Suprapubic skin (tissue), 4 donors: ENCODE results near the gene HIPK3. TPM values are rescaled to one million over a fixed set of nuclear protein-coding genes. Genes with fewer than 3 reads are reported as not detected.

Experiments used
- DNase-seq, 2 donors: peaks; one replicate each; pipeline ENCODE4 v3.0.0-alpha.2; 2019; ENCODE audit warnings: low spot score in 2 of 2
- H3K27ac ChIP-seq: fragments of 200-600 bp; sonication (generic); one replicate; pipeline ENCODE4 v1.5.1; 2019
- H3K27me3 ChIP-seq: fragments of 200-600 bp; sonication (generic); one replicate; pipeline ENCODE4 v1.5.1; 2019
- H3K36me3 ChIP-seq: fragments of 200-600 bp; sonication (generic); one replicate; pipeline ENCODE4 v1.5.1; 2019
- H3K4me1 ChIP-seq: fragments of 200-600 bp; sonication (generic); one replicate; pipeline ENCODE4 v1.5.1; 2019
- H3K4me3 ChIP-seq: fragments of 200-600 bp; sonication (generic); one replicate; pipeline ENCODE4 v1.5.1; 2019; ENCODE audit warnings: mild to moderate bottlenecking
- H3K9me3 ChIP-seq: fragments of 200-600 bp; sonication (generic); one replicate; pipeline ENCODE4 v1.5.1; 2019
- EP300 ChIP-seq: sonication (generic); formaldehyde crosslinking; IDR thresholded peaks from one replicate; pipeline ENCODE4 v1.6.1; 2017; ENCODE audit warnings: antibody characterized with exemption
- POLR2A ChIP-seq, 2 donors: fragments of 450-650 bp; IDR thresholded peaks; one replicate each; pipeline ENCODE4 v1.6.1; 2017; ENCODE audit warnings: antibody characterized with exemption in 2 of 2, mild to moderate bottlenecking in 2 of 2, moderate library complexity in 2 of 2
- POLR2AphosphoS5 ChIP-seq, 3 donors: sonication (generic); formaldehyde crosslinking; IDR thresholded peaks; one replicate each; pipeline ENCODE4 v1.6.1; 2017; ENCODE audit warnings: antibody characterized with exemption in 3 of 3
- WGBS: methylation state at CpG from one replicate; pipeline ENCODE4 v1.1.5; 2018; 5-methylcytosine and 5-hydroxymethylcytosine counted together
- total RNA-seq, 4 donors: library from RNA; depleted of rRNA; stranded (reverse); fragments of >200 nt; gene quantifications; one replicate each; pipeline ENCODE4 v1.1.0, GENCODE V29; 2016
- TF ChIP-seq, protein P1 (sequence below), 2 donors: fragments of 200-600 bp in 1 of 2; fragments of 450-650 bp in 1 of 2; sonication (generic) in 1 of 2; IDR thresholded peaks; one replicate each; pipeline ENCODE4 v1.5.1; 2016 to 2019; ENCODE audit warnings: antibody characterized with exemption in 2 of 2, mild to moderate bottlenecking in 1 of 2, moderate library complexity in 1 of 2

The HIPK3 gene
- total RNA-seq, 4 donors from 2014 or later: 76.4 to 110 (median 90.6) TPM

DNA sequence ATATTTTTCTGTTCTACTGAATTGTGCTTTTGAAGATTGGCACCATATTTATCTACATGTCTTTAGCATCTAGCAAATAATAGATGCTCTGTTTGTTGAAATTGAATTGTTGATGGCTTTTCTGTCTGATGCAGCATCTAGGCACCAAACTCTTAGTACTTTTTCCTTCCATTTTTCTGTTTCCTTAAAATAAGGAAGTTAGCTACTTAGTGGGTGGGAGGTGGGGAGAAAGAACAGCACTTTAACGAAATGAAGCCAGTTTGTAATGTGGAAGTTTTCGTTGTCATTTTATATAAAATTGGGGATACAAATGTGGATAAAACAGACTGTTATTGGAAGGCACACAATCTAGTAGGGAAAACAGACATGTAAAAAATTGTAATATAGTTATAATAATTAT is 76.6 kb downstream of the HIPK3 start:
- Histone ChIP-seq H3K27me3 (no peaks in the 10 kb centered on the region), H3K36me3 (peaks cover 19% of the 10 kb centered on the region), H3K27ac (no peak overlapping the region), H3K4me3 (no peak overlapping the region), H3K4me1 (peaks cover 15% of the 10 kb centered on the region), H3K9me3 (no peaks in the 10 kb centered on the region)
- DNase-seq: no peak
- WGBS: 85% methylated on average over 2 of the region's 2 CpGs
- TF ChIP-seq POLR2A (IDR thresholded peaks at IDR 0.05) (no peak), EP300 (no peak), POLR2AphosphoS5 (IDR thresholded peaks at IDR 0.05) (no peak)
- TF ChIP-seq, protein P1, sequence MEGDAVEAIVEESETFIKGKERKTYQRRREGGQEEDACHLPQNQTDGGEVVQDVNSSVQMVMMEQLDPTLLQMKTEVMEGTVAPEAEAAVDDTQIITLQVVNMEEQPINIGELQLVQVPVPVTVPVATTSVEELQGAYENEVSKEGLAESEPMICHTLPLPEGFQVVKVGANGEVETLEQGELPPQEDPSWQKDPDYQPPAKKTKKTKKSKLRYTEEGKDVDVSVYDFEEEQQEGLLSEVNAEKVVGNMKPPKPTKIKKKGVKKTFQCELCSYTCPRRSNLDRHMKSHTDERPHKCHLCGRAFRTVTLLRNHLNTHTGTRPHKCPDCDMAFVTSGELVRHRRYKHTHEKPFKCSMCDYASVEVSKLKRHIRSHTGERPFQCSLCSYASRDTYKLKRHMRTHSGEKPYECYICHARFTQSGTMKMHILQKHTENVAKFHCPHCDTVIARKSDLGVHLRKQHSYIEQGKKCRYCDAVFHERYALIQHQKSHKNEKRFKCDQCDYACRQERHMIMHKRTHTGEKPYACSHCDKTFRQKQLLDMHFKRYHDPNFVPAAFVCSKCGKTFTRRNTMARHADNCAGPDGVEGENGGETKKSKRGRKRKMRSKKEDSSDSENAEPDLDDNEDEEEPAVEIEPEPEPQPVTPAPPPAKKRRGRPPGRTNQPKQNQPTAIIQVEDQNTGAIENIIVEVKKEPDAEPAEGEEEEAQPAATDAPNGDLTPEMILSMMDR (IDR thresholded peaks at IDR 0.05): no peak

DNA sequence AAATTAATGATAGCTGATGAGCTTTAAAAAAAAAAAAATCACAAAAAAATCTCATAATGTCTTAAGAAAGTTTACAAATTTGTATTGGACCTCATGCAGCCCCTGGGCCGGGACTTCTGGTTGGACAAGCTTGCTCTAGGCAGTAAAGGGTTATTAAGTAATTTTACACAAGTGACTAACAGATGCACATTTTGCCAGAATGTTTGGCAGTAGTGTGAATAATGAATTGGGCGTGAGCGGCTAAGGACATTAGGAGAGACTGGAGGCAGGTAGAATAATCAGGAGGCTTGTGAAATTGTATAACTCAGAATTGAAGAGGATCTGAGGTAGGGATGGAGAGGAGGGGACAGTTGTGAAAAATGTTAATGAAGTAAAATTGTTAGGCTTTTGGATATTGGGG is 77.4 kb downstream of the HIPK3 start:
- DNase-seq: no peak
- WGBS: 49% methylated on average over 3 of the region's 3 CpGs
- H3K9me3 ChIP-seq: no peaks in the 10 kb centered on the region
- no peak overlapping the region for H3K27ac ChIP-seq
- no peaks in the 10 kb centered on the region for H3K27me3 ChIP-seq
- no peak overlapping the region for H3K4me3 ChIP-seq
- TF ChIP-seq, protein P1 (IDR thresholded peaks at IDR 0.05): no peak
- no peak for TF ChIP-seq POLR2AphosphoS5 (IDR thresholded peaks at IDR 0.05)
- no peak for TF ChIP-seq EP300
- TF ChIP-seq POLR2A (IDR thresholded peaks at IDR 0.05): no peak
- peaks cover 15% of the 10 kb centered on the region for H3K4me1 ChIP-seq
- peaks cover 25% of the 10 kb centered on the region for H3K36me3 ChIP-seq

DNA sequence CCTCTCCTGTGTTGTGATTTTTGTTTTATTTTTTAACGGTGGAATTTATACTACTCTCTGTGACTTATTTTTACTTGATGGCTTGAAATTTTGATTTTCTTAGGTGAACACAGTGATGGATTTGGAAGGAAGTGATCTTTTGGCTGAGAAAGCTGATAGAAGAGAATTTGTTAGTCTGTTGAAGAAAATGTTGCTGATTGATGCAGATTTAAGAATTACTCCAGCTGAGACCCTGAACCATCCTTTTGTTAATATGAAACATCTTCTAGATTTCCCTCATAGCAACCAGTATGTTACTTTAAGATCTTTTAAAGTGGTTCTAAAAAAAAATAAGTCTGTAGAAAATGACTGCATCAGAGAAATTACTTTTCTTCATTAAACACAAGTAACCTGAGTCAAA is 82.1 kb downstream of the HIPK3 start:
- no peak overlapping the region for H3K27ac ChIP-seq
- H3K36me3 ChIP-seq: peaks cover 60% of the 10 kb centered on the region
- DNase-seq: no peak
- no peaks in the 10 kb centered on the region for H3K27me3 ChIP-seq
- H3K4me1 ChIP-seq: peaks cover 7% of the 10 kb centered on the region
- H3K9me3 ChIP-seq: no peaks in the 10 kb centered on the region
- no peak for TF ChIP-seq EP300
- no peak overlapping the region for H3K4me3 ChIP-seq
- WGBS: 79% methylated on average over 1 of the region's 1 CpG

DNA sequence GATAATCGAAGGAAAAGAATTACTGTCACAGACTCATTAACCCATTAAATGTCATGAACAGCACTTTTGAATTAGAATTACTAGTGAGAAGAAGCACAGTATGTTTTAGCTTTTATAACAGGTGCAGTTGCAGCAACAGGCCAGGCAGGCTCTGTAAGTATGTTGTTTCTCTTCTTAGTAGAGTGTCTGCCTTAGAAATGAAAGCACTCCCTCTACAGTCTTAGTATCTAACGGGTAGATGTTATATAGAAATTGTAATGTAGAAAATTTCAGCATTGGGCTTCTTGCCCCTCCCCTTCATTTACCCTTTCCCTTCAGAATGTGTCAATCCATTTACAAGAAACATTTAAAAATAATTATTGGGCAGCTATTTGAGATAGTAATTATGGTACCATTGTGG is 87.4 kb downstream of the HIPK3 start:
- Histone ChIP-seq H3K27ac (no peak overlapping the region), H3K9me3 (no peaks in the 10 kb centered on the region), H3K36me3 (peaks cover 75% of the 10 kb centered on the region), H3K4me3 (no peak overlapping the region), H3K4me1 (no peaks in the 10 kb centered on the region), H3K27me3 (no peaks in the 10 kb centered on the region)
- WGBS: 56% methylated on average over 2 of the region's 2 CpGs
- no peak for DNase-seq
- TF ChIP-seq, protein P1 (IDR thresholded peaks at IDR 0.05): no peak
- TF ChIP-seq POLR2A (IDR thresholded peaks at IDR 0.05): no peak
- TF ChIP-seq EP300: no peak
- no peak for TF ChIP-seq POLR2AphosphoS5 (IDR thresholded peaks at IDR 0.05)

GRCh38 chr11:33347490-33348125 is 90.4 kb downstream of the HIPK3 start:
- 69% methylated on average over 2 of the region's 2 CpGs for WGBS
- Histone ChIP-seq H3K9me3 (no peaks in the 10 kb centered on the region), H3K36me3 (peaks cover 69% of the 10 kb centered on the region), H3K4me1 (no peaks in the 10 kb centered on the region), H3K27ac (no peak overlapping the region), H3K4me3 (no peak overlapping the region), H3K27me3 (no peaks in the 10 kb centered on the region)
- TF ChIP-seq, protein P1 (IDR thresholded peaks at IDR 0.05): no peak
- TF ChIP-seq POLR2A (IDR thresholded peaks at IDR 0.05): no peak
- TF ChIP-seq POLR2AphosphoS5 (IDR thresholded peaks at IDR 0.05): no peak
- TF ChIP-seq EP300: no peak
- DNase-seq: no peak

GRCh38 chr11:33350287-33350686 is 93.1 kb downstream of the HIPK3 start:
- no peak for TF ChIP-seq POLR2AphosphoS5 (IDR thresholded peaks at IDR 0.05)
- TF ChIP-seq, protein P1 (IDR thresholded peaks at IDR 0.05): no peak
- TF ChIP-seq EP300: no peak
- no peak for TF ChIP-seq POLR2A (IDR thresholded peaks at IDR 0.05)
- no peak overlapping the region for H3K4me3 ChIP-seq
- 96% methylated on average over 4 of the region's 4 CpGs for WGBS
- no peaks in the 10 kb centered on the region for H3K27me3 ChIP-seq
- H3K27ac ChIP-seq: no peak overlapping the region
- no peak for DNase-seq
- no peaks in the 10 kb centered on the region for H3K9me3 ChIP-seq
- no peaks in the 10 kb centered on the region for H3K4me1 ChIP-seq
- H3K36me3 ChIP-seq: peaks cover 76% of the 10 kb centered on the region
